Stimulated activated CD4-positive, alpha-beta T cell treated with anti-CD3 and anti-CD28 coated beads, TNF-alpha, amount 100 ng/mL, for 4 hours (primary cell): Measurements from ENCODE around the gene DHRS7.

Experiments used
- DNase-seq, 3 experiments: peaks; one replicate each; pipeline ENCODE4 v3.0.0-alpha.2; 2020; ENCODE audit warnings: low read depth in 3 of 3

Gene DHRS7

DNA sequence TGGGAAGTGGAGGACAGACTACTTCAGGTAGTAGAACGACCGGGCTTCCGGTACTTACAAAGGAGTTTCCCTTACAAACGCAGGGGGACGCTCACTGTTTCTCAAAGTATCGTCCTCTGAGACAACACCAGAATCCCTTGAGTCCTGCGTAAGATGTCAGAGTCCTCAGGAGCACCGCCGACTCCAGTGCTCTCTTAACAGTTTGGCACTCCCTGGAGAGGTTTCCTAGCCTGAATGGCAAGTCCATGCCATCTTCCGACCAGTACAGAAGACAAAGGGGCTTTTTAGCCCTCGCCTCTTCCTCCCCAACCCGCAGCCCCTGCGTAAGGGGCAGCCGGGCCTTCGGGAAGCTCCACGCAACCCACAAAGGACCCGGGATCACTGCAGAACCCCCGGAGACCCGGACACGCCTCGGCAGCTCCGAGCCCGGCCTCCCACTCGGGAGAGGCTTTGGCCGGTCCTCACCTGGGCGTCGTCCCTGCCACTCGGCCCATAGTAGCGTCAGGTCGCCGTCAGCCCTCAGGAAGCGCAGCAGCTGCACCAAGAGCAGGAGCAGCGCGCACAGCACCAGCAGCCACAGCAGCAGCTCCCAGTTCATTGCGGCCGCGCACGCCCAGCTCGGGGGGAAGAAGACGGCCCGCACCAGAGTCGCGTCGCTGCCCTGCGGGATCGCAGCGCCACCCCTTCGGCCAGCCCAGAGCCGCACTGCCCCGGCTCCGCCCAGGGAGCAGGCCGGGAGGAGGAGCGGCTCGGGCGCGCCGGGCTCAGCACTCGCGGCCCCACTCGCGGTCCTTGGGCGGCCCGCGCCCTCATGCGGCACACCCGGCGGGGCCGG lies at the start of gene DHRS7:
TSS of gene DHRS7 (minus strand) at position 687 of the 835 bp plus-strand sequence. CDS start at position 598, 89 bp downstream.
- DNase-seq = peak; percentile 35 to 50 (median 40)

- DNase-seq = no peak
Observed at GRCh38 chr14:60214415-60215126, 49.4 kb upstream of the DHRS7 start.

GRCh38 chr14:60214003-60214402 lies 48.8 kb upstream of the DHRS7 start:
- DNase-seq = no peak

- DNase-seq = no peak
Observed at GRCh38 chr14:60212503-60213371, 47.5 kb upstream of the DHRS7 start.

- no peak for DNase-seq
Observed at GRCh38 chr14:60211153-60211552, 46.0 kb upstream of the DHRS7 start.

- DNase-seq = no peak
Observed at GRCh38 chr14:60210703-60211102, 45.5 kb upstream of the DHRS7 start.

DNA sequence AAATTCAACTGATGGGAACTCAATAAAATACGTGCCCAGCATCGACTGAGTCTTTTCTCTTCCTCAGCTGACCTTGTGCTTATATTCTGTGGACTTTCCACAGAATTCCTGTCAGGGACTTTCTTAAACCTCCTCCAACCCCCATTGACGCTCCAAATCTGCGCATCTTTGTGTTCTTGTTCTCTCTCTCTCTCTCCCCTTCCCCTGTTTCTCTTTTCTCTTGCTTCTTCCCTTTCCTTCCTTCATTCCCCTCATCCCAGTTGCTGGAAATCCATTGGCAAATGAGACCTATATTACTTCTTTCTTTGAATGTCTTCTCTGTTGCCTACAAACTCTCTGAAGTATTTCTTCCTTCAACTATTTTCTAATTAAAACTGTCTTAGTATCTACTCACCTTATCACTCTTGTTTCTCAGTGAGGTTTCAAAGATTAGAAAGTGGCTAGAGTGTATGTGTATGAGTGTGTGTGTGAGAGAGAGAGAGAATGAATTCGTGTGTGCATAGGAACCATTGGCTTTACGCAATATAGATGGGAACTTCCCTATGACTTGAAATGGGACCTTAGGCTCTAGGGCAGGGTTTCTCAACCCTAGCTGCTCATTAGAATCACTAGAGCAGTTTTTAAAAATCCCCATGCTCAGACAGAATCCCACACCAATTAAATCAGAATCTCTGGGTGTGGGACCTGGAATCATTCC lies 41.8 kb upstream of the DHRS7 start:
- DNase-seq = no peak

DNA sequence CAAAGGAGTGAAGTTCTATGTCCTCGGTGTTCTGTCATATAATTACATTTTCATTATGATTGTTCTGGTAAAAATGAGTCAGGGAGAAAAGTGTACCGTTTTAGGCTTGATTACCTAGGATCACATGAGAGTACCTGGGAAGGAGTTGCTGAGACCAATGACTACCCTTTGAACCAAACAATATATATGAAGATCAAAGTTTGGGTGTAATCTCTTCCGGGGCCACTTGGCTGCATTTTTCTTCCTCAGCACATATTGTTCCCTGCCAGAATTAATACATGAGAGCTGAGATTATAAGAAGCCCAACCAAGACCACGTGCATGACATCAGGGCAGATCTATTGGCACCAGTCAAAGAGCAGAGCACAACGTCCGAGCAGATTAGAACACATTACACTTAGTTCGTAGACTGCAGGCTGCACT lies 41.1 kb upstream of the DHRS7 start:
- DNase-seq = no peak

DNA sequence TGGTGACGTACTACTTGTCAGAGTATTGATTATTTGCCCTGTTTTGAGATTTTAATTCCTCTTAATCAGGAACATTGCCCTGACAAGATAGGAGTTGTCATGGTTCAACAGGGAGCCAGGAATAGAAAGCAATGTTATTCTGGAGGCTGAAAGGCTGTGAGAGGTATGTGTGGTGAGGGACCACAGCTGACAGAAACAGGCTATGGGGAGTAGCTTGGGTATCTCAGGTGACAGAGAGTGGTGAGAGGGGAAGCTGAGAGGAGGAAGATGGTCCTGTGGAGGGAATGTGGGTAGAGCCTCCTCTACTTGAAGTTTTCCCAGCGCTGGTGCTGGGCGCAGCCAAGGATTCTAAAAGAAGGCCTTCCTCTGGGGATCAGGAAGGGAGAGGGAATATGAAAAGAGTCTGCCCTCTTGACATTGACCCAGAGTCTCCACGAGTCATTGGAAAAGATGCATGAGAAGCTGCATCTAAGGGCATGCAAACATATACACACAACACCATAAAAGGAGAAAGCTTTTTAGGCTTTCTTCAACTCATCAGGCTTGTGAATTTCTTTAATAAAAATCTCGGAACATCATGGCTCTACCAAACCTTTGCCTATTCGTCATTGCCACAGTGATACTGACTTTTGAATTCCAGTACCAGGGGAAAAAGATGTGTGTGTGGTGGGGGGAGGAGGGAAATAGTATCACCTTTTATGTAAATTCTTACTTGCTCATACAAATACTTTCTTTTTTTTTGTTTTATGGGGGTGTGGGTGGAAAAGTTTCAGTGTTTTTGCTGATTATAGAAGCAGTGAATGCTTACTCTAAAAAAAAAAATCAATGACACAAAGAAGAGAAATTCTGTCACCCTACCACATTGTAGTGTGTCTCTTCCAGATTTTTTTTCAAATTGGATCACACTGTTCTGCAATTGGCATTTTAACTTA lies 39.9 kb upstream of the DHRS7 start:
- DNase-seq = no peak

DNA sequence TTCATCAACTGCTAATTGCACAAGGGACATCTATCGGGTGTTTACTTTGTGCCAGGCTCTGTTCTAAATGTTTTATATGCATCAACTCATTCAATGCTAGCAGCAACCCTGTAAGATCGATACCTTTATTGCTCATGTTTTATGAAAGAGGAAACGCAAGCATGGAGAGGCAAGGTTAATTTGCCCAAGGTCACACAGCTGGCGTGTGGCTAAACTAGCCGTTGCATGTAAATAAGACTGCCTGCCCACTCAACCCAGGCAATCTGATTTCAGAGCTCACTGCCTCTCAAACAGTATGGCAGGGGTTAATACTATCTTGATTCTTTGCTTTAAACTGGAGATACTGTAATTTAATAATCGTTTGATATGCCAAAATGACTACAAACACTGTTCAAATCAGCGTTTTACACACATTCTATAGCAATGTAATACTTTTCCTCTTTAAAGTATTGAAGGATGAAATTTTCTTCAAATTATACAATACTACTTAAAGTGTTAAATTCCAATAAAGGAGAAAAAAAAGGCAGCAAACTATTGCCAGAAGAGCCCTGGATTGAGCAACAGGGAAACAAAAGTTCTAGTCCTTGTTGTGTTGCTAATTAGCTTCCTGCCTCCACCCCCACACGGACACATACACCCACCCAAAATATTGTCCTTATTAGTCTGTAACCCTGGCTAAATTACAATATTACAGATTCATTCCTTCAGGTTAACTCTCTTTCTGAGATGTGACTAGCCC lies 39.1 kb upstream of the DHRS7 start:
- no peak for DNase-seq

GRCh38 chr14:60199321-60199720 lies 34.1 kb upstream of the DHRS7 start:
- DNase-seq = no peak

GRCh38 chr14:60197629-60198303 lies 32.6 kb upstream of the DHRS7 start:
- DNase-seq = no peak

- no peak for DNase-seq
Observed at GRCh38 chr14:60196291-60196690, 31.1 kb upstream of the DHRS7 start.

DNA sequence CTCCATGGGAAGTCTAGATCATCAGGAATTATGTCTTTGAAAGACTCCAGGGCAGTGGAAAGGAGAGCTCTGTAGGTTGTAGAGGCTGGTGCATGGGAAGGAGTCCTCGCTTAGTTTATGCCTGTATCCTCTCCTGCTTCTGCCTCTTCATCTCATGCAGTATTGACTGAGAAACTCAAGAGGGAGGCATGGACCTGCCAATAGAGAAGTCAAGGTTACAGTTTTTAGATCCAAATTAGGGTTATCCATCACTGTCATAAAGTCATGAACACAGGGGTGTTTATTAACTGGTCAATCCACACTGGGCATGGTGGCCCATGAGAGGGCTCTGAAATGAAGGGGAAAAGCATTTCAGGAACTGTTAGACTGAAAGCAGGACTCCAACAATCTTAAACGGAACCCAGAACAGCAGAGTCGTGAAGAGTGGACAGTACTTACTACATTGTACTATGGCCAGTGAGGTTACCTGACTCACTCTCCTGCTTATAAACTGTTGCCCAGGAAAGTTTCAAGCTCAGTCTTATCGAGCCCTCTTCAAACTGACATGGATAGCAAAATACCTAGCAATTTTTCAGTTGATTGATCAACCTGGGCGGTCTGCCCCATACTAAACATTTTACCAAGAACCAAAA lies 30.1 kb upstream of the DHRS7 start:
- DNase-seq = no peak

GRCh38 chr14:60189923-60190840 lies 25.0 kb upstream of the DHRS7 start:
- no peak for DNase-seq

DNA sequence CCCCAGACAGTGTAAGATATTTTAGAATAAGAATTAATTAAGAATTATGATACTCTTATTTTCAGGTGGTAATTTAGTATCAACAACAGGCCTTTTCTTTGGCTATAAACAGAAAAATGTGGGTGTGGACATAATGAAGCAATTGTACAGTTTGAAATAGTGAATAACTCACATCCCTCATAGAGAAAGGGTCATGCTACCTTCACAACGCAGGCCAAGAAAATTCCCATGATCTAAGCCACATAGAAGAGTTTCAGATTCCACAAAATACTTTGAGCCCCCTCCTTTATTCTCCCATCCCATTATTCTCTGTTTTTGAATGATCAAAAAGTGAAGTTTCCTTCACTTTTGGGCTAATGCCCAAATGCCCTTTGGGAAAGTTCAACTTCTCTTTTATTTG lies 23.5 kb upstream of the DHRS7 start:
- no peak for DNase-seq

GRCh38 chr14:60188115-60188514 lies 22.9 kb upstream of the DHRS7 start:
- no peak for DNase-seq
